GM19328 (cell line): ENCODE data around the gene DMXL1.
A peak's percentile ranks its signal among the peaks of the same experiment; 100 is the strongest.
"Not testable (repeated sequence)": the region's sequence is repeated elsewhere in the genome, so short reads cannot be mapped to it uniquely, and the experiment has no call there.

Source experiments
- ATAC-seq: cut with Tn5 transposase; IDR thresholded peaks from one replicate; pipeline ENCODE4 v1.9.1; 2021; ENCODE audit warnings: mild to moderate bottlenecking, moderate library complexity; ENCODE audit not compliant: unreplicated experiment

The DMXL1 gene

GRCh38 chr5:119190470-119191095 is 119.7 kb downstream of the DMXL1 start:
- ATAC-seq: no peak

- no peak for ATAC-seq
These were observed 121.1 kb downstream of the DMXL1 start for GRCh38 chr5:119191944-119192343.

- ATAC-seq: no peak
These were observed 129.9 kb downstream of the DMXL1 start for GRCh38 chr5:119200795-119201194.

- ATAC-seq: no peak
These were observed 136.2 kb downstream of the DMXL1 start for GRCh38 chr5:119207105-119207504.

- no peak for ATAC-seq
These were observed 141.1 kb downstream of the DMXL1 start for GRCh38 chr5:119212026-119212425.

- no peak for ATAC-seq
These were observed 141.8 kb downstream of the DMXL1 start for GRCh38 chr5:119212676-119213075.

- ATAC-seq: no peak
These were observed 146.3 kb downstream of the DMXL1 start for GRCh38 chr5:119217183-119217582.

- no peak for ATAC-seq
These were observed 148.2 kb downstream of the DMXL1 start for GRCh38 chr5:119218830-119219782.

- peak; percentile 86 for ATAC-seq
These were observed 149.8 kb downstream of the DMXL1 start for GRCh38 chr5:119220576-119221197.

- no peak for ATAC-seq
These were observed 150.4 kb downstream of the DMXL1 start for GRCh38 chr5:119221330-119221729.

GRCh38 chr5:119229950-119230349 is 159.1 kb downstream of the DMXL1 start:
- no peak for ATAC-seq

- ATAC-seq: no peak
These were observed 167.6 kb downstream of the DMXL1 start for GRCh38 chr5:119238265-119239118.

GRCh38 chr5:119239119-119239417 is 168.2 kb downstream of the DMXL1 start:
- ATAC-seq: no peak

- ATAC-seq: not testable (repeated sequence)
These were observed 168.9 kb downstream of the DMXL1 start for GRCh38 chr5:119239826-119240225.

- ATAC-seq: no peak
These were observed 173.0 kb downstream of the DMXL1 start for GRCh38 chr5:119243888-119244287.

GRCh38 chr5:119250946-119251901 is 180.3 kb downstream of the DMXL1 start:
- ATAC-seq: no peak

- ATAC-seq: no peak
These were observed 184.9 kb downstream of the DMXL1 start for GRCh38 chr5:119255571-119256356.

GRCh38 chr5:119257613-119258012 is 186.7 kb downstream of the DMXL1 start:
- ATAC-seq: no peak

GRCh38 chr5:119263639-119264038 is 192.8 kb downstream of the DMXL1 start:
- no peak for ATAC-seq
